GM12875 (cell line): ENCODE measurements around the gene REXO5.

Experiments used
- H3K4me3 ChIP-seq: one replicate; pipeline ENCODE4 v1.5.1; 2011; ENCODE audit warnings: low read depth, low read length, control low read depth
- CTCF ChIP-seq: IDR thresholded peaks from 2 replicates; pipeline ENCODE4 v1.5.1; 2011; ENCODE audit warnings: low read depth, mild to moderate bottlenecking, control low read depth, inconsistent platforms, low read length, moderate library complexity, borderline replicate concordance; ENCODE audit not compliant: insufficient read depth

The REXO5 gene

GRCh38 chr16:20880867-20881502 is 74.7 kb downstream of the REXO5 start:
- TF ChIP-seq CTCF, result no peak
- no peak overlapping the region for H3K4me3 ChIP-seq

GRCh38 chr16:20881503-20881878 is 75.2 kb downstream of the REXO5 start:
- no peak overlapping the region for H3K4me3 ChIP-seq
- no peak for TF ChIP-seq CTCF

GRCh38 chr16:20883554-20884239 is 77.4 kb downstream of the REXO5 start:
- H3K4me3 ChIP-seq, result no peak overlapping the region
- no peak for TF ChIP-seq CTCF

- TF ChIP-seq CTCF, result no peak
- no peak overlapping the region for H3K4me3 ChIP-seq
Observed at GRCh38 chr16:20884240-20884556, 77.9 kb downstream of the REXO5 start.

- TF ChIP-seq CTCF, result no peak
Observed at GRCh38 chr16:20886320-20886719, 80.0 kb downstream of the REXO5 start.

GRCh38 chr16:20887207-20887606 is 80.9 kb downstream of the REXO5 start:
- TF ChIP-seq CTCF, result no peak
- no peak overlapping the region for H3K4me3 ChIP-seq

More at GRCh38 chr16:20886320-20886719, 80.0 kb downstream of the REXO5 start:
- H3K4me3 ChIP-seq, result no peak overlapping the region

- no peak for TF ChIP-seq CTCF
- no peak overlapping the region for H3K4me3 ChIP-seq
Observed at GRCh38 chr16:20889625-20890275, 83.4 kb downstream of the REXO5 start.
